Measurements from ENCODE around the gene CCDC197. TPM values are rescaled to one million over a fixed set of nuclear protein-coding genes. Genes with fewer than 3 reads are reported as not detected.

CCDC197 gene
- total and polyA plus RNA-seq, 9 of the 15 experiments (the other 6 are each of a cell fraction or from before 2014, with no cell fraction given), result not detected

DNA sequence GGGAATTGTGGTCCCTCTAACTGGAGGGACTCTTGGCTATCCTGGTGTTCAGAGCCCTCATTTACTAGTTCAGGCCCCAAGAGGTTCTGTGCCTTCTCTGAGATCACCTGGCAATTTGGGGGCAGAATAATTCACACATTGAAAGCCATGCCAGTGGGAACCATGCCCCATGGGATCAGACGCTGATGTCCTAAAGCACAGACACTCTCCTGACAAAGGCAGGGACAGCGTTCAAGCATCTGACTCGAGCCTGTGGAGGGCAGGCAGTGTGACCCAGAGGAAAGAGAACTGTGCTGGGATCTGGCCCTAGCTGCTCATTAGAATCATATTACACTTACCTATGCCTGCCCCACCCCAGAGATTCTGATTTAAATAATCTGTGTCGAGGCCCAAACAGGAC, 18.4 kb upstream of the CCDC197 start:
- WGBS (ENCODE audit: insufficient coverage, low coverage, missing lambda C conversion rate), result 3% methylated on average over 4 of the region's 4 CpGs
- in situ Hi-C loops (cut with MboI), result no loop called here
- intact Hi-C loops (cut with micrococcal nuclease), result no loop called here
- CTCF ChIA-PET (ENCODE audit: low intra/inter-chr PET ratio), result no interaction called here
- DNase-seq (ENCODE audit: extremely low read depth in 1 of 4, low spot score in 3 of 4) (no peak), FAIRE-seq (no peak), ATAC-seq (no peak)
- H3K27ac ChIP-seq (ENCODE audit: extremely low read depth, low read depth, low read length), result no peak overlapping the region
- no TSS peak for BruUV-seq (replicated peaks)
- peaks cover 2% of the 10 kb centered on the region for H3K9me1 ChIP-seq (ENCODE audit: control insufficient read depth, insufficient read depth, low read length)
- no peak for TF ChIP-seq FOXJ3 (CRISPR knock-in tag; IDR thresholded peaks at IDR 0.05)
- TF ChIP-seq CBFB (CRISPR knock-in tag; IDR thresholded peaks at IDR 0.05), result no peak
- H3K4me3 ChIP-seq, result no peak overlapping the region
- no peaks in the 10 kb centered on the region for H3K36me3 ChIP-seq (ENCODE audit: control insufficient read depth, insufficient read depth, low read length)
- no peak overlapping the region for H2AFZ ChIP-seq (ENCODE audit: low read depth, low read length)
- H3K4me2 ChIP-seq (ENCODE audit: insufficient read depth, low read length), result no peak overlapping the region
- H3K9me3 ChIP-seq (replicated peaks; ENCODE audit: control insufficient read depth, insufficient read depth, low read depth, low read length), result no peaks in the 10 kb centered on the region
- no peak overlapping the region for H3K9ac ChIP-seq (ENCODE audit: insufficient read depth in 1 of 2, low read depth in 2 of 2, low read length in 2 of 2)
- no peaks in the 10 kb centered on the region for H4K20me1 ChIP-seq (replicated peaks; ENCODE audit: control insufficient read depth, insufficient read depth, low read length)
- POLR2A ChIA-PET, result no interaction called here
- H3K27me3 ChIP-seq (ENCODE audit: control insufficient read depth in 2 of 2, insufficient read depth in 2 of 2, low read length in 2 of 2), result peaks cover 0 to 35% of the 10 kb centered on the region in 2 experiments; a peak in 2 of 5 replicates
- H3K79me2 ChIP-seq (ENCODE audit: control insufficient read depth, insufficient read depth, low read length), result no peaks in the 10 kb centered on the region
- no peaks in the 10 kb centered on the region for H3K4me1 ChIP-seq (replicated peaks in 1 of 2; ENCODE audit: control insufficient read depth in 2 of 2, insufficient read depth in 2 of 2, low read length in 2 of 2)

DNA sequence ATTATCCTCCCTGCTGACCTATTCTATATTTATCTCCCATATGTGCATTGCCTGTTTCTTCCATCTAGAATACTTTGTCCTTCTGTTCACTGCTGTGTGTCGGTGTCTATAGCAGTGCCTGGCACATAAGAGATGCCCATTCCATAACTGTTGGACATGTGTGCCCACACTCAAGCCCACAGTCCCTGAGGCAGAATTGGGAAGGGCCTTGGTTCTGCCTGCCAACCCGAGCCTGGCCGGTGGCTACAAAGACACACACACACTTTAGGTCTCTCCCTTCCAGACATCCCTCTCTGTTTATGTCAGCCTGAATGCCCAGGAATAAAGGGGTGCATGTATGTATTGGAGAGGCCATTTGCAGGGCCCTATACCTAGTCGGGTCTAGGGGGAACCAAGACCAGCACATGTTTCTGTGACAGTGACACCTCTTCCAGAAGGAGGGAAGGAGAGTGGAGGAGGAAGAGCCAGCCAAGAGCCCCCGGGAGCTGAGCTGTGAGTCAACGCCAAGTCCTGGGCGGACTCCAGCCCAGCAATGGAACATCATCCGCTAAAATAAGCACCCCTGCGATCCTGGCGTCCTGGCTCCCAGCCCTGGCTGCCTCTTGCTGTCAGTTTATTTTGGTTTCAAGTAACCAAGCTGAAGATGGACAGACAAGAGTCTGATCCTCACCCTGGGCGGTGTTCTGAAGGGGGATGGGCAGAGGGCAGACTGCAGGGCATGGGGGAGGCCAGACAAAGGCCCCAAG, 16.5 kb upstream of the CCDC197 start:
- H2AFZ ChIP-seq (ENCODE audit: low read depth, low read length), result no peak overlapping the region
- H3K9me3 ChIP-seq (replicated peaks; ENCODE audit: control insufficient read depth, insufficient read depth, low read depth, low read length), result no peaks in the 10 kb centered on the region
- no peak for DNase-seq (ENCODE audit: extremely low read depth in 1 of 4, low spot score in 3 of 4)
- intact Hi-C loops (cut with micrococcal nuclease) (no loop called here), in situ Hi-C loops (cut with MboI) (no loop called here)
- no peak for FAIRE-seq
- no peaks in the 10 kb centered on the region for H4K20me1 ChIP-seq (replicated peaks; ENCODE audit: control insufficient read depth, insufficient read depth, low read length)
- peaks cover 2% of the 10 kb centered on the region for H3K9me1 ChIP-seq (ENCODE audit: control insufficient read depth, insufficient read depth, low read length)
- H3K9ac ChIP-seq (ENCODE audit: insufficient read depth in 1 of 2, low read depth in 2 of 2, low read length in 2 of 2), result no peak overlapping the region
- no peaks in the 10 kb centered on the region for H3K36me3 ChIP-seq (ENCODE audit: control insufficient read depth, insufficient read depth, low read length)
- H3K27ac ChIP-seq (ENCODE audit: extremely low read depth, low read depth, low read length), result no peak overlapping the region
- H3K4me3 ChIP-seq, result no peak overlapping the region
- BruUV-seq (replicated peaks), result no TSS peak
- H3K79me2 ChIP-seq (ENCODE audit: control insufficient read depth, insufficient read depth, low read length), result no peaks in the 10 kb centered on the region
- H3K4me1 ChIP-seq (replicated peaks in 1 of 2; ENCODE audit: control insufficient read depth in 2 of 2, insufficient read depth in 2 of 2, low read length in 2 of 2), result no peaks in the 10 kb centered on the region
- POLR2A ChIA-PET, result no interaction called here
- ATAC-seq, result no peak
- H3K27me3 ChIP-seq (ENCODE audit: control insufficient read depth in 2 of 2, insufficient read depth in 2 of 2, low read length in 2 of 2), result peaks cover 0 to 22% of the 10 kb centered on the region in 2 experiments; a peak in 3 of 5 replicates
- CTCF ChIA-PET (ENCODE audit: low intra/inter-chr PET ratio), result no interaction called here
- no peak overlapping the region for H3K4me2 ChIP-seq (ENCODE audit: insufficient read depth, low read length)
- 0% methylated on average over 10 of the region's 11 CpGs for WGBS (ENCODE audit: insufficient coverage, low coverage, missing lambda C conversion rate)
- TF ChIP-seq, protein P1, sequence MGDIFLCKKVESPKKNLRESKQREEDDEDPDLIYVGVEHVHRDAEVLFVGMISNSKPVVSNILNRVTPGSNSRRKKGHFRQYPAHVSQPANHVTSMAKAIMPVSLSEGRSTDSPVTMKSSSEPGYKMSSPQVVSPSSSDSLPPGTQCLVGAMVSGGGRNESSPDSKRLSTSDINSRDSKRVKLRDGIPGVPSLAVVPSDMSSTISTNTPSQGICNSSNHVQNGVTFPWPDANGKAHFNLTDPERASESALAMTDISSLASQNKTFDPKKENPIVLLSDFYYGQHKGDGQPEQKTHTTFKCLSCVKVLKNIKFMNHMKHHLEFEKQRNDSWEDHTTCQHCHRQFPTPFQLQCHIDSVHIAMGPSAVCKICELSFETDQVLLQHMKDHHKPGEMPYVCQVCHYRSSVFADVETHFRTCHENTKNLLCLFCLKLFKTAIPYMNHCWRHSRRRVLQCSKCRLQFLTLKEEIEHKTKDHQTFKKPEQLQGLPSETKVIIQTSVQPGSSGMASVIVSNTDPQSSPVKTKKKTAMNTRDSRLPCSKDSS (IDR thresholded peaks at IDR 0.05; ENCODE audit: low read depth, partially characterized antibody), result no peak
- TF ChIP-seq NFE2L1 (tag; IDR thresholded peaks at IDR 0.05; ENCODE audit: borderline replicate concordance, low read depth) (no peak), C11orf30 (IDR thresholded peaks at IDR 0.05; ENCODE audit: low read depth) (no peak), SIN3B (IDR thresholded peaks at IDR 0.05; ENCODE audit: low read depth) (no peak), TSC22D4 (tag; IDR thresholded peaks at IDR 0.05) (no peak), KLF10 (CRISPR knock-in tag; IDR thresholded peaks at IDR 0.05) (no peak), MEF2D (tag; conservative IDR thresholded peaks at IDR 0.05; ENCODE audit: low read depth) (no peak), MXI1 (IDR thresholded peaks at IDR 0.05; ENCODE audit: low read depth, low read length) (no peak), ARID2 (IDR thresholded peaks at IDR 0.05) (no peak), KLF1 (tag; IDR thresholded peaks at IDR 0.05) (no peak), ZNF830 (CRISPR knock-in tag; IDR thresholded peaks at IDR 0.05) (no peak)
- TF ChIP-seq, protein P2, sequence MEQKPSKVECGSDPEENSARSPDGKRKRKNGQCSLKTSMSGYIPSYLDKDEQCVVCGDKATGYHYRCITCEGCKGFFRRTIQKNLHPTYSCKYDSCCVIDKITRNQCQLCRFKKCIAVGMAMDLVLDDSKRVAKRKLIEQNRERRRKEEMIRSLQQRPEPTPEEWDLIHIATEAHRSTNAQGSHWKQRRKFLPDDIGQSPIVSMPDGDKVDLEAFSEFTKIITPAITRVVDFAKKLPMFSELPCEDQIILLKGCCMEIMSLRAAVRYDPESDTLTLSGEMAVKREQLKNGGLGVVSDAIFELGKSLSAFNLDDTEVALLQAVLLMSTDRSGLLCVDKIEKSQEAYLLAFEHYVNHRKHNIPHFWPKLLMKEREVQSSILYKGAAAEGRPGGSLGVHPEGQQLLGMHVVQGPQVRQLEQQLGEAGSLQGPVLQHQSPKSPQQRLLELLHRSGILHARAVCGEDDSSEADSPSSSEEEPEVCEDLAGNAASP (IDR thresholded peaks at IDR 0.05), result no peak
